Stimulated activated CD8-positive, alpha-beta memory T cell treated with anti-CD3 and anti-CD28 coated beads, Interleukin-4, amount 100 ng/mL, for 1 hour (primary cell): ENCODE results near the gene SLC51B.
"Not testable (repeated sequence)": the region's sequence is repeated elsewhere in the genome, so short reads cannot be mapped to it uniquely, and the experiment has no call there.

Source experiments
- DNase-seq, 2 donors: peaks; one replicate each; pipeline ENCODE4 v3.0.0-alpha.2; 2020; ENCODE audit warnings: low read depth in 2 of 2, low spot score in 1 of 2

The SLC51B gene

GRCh38 chr15:65044724-65045481, at the start of gene SLC51B:
Gene SLC51B (plus strand): TSS chr15:65045387. CDS start chr15:65050005, 4,618 bp downstream.
- no peak for DNase-seq

GRCh38 chr15:64997066-64997465, 48.1 kb upstream of the SLC51B start:
- no peak for DNase-seq

- no peak for DNase-seq
Measured at GRCh38 chr15:64997745-64998375, 47.3 kb upstream of the SLC51B start.

GRCh38 chr15:65004993-65005392, 40.2 kb upstream of the SLC51B start:
- no peak for DNase-seq

GRCh38 chr15:65006876-65007275, 38.3 kb upstream of the SLC51B start:
- no peak for DNase-seq

- DNase-seq: no peak
Measured at GRCh38 chr15:65008983-65009382, 36.2 kb upstream of the SLC51B start.

GRCh38 chr15:65011198-65011597, 34.0 kb upstream of the SLC51B start:
- not testable (repeated sequence) for DNase-seq

- no peak for DNase-seq
Measured at GRCh38 chr15:65020419-65020818, 24.8 kb upstream of the SLC51B start.

- no peak for DNase-seq
Measured at GRCh38 chr15:65021488-65021887, 23.7 kb upstream of the SLC51B start.

GRCh38 chr15:65026756-65027155, 18.4 kb upstream of the SLC51B start:
- no peak for DNase-seq

- DNase-seq: no peak
Measured at GRCh38 chr15:65027593-65027992, 17.6 kb upstream of the SLC51B start.

GRCh38 chr15:65028338-65028737, 16.8 kb upstream of the SLC51B start:
- no peak for DNase-seq

- DNase-seq: peak; percentile 86 to 92
Measured at GRCh38 chr15:65028921-65029735, 16.1 kb upstream of the SLC51B start, which contains the start of gene MTFMT. Gene MTFMT (minus strand): TSS chr15:65029639. CDS start chr15:65029613, 26 bp downstream.

GRCh38 chr15:65029736-65030208, 15.4 kb upstream of the SLC51B start:
- DNase-seq: no peak

- DNase-seq: no peak
Measured at GRCh38 chr15:65032801-65033537, 12.2 kb upstream of the SLC51B start.

- no peak for DNase-seq
Measured at GRCh38 chr15:65033659-65034269, 11.4 kb upstream of the SLC51B start.

GRCh38 chr15:65034719-65035118, 10.5 kb upstream of the SLC51B start:
- DNase-seq: no peak

GRCh38 chr15:65037309-65037708, 7.9 kb upstream of the SLC51B start:
- no peak for DNase-seq

- DNase-seq: no peak
Measured at GRCh38 chr15:65038428-65038827, 6.8 kb upstream of the SLC51B start.

GRCh38 chr15:65038836-65039235, 6.4 kb upstream of the SLC51B start:
- DNase-seq: no peak
